Measurements from ENCODE around the gene SEPTIN7. TPM values are rescaled to one million over a fixed set of nuclear protein-coding genes. Genes with fewer than 3 reads are reported as not detected.

Gene SEPTIN7
- total and polyA plus RNA-seq, 8 donors: 74.3 to 214 (median 110) TPM

- H3K27me3 ChIP-seq: no peaks in the 10 kb centered on the region
- intact Hi-C loops (cut with DNase I; ENCODE audit: low total_unique reads): loop anchor here (10.0 kb wide), 1 partner anchor 97 kb away; no protein-coding TSS in a partner anchor
- no peak for TF ChIP-seq POLR2A (IDR thresholded peaks at IDR 0.05)
- peak in 3 of 7 experiments; percentile 23 to 47 (median 37) for TF ChIP-seq CTCF (IDR thresholded peaks at IDR 0.05)
- H3K36me3 ChIP-seq: no peaks in the 10 kb centered on the region
- 0 to 2% (median 0%) methylated on average over 43 to 68 of the region's 70 CpGs for WGBS, 5 donors
- H3K9me3 ChIP-seq: no peaks in the 10 kb centered on the region
- H3K4me3 ChIP-seq: peak overlapping the region; percentile 81 to 96 (median 86)
- peak overlapping the region; percentile 93 to 100 (median 98) for H3K27ac ChIP-seq
- DNase-seq: peak; percentile 68 to 90
- peaks cover 14 to 60% (median 46%) of the 10 kb centered on the region in 4 donors for H3K4me1 ChIP-seq
These were observed 690 bp downstream of the SEPTIN7 start for GRCh38 chr7:35801392-35802101.

- intact Hi-C loops (cut with DNase I; ENCODE audit: low total_unique reads): loop anchor here (10.0 kb wide), 1 partner anchor 97 kb away; no protein-coding TSS in a partner anchor
- Histone ChIP-seq H3K36me3 (no peaks in the 10 kb centered on the region), H3K27ac (peak overlapping the region; percentile 93 to 100 (median 98)), H3K9me3 (no peaks in the 10 kb centered on the region), H3K4me1 (peaks cover 14 to 65% (median 48%) of the 10 kb centered on the region in 4 donors), H3K4me3 (peak overlapping the region; percentile 81 to 96 (median 86)), H3K27me3 (no peaks in the 10 kb centered on the region)
- TF ChIP-seq POLR2A (IDR thresholded peaks at IDR 0.05) (no peak), EP300 (IDR thresholded peaks at IDR 0.05) (no peak), CTCF (IDR thresholded peaks at IDR 0.05) (no peak), POLR2AphosphoS5 (IDR thresholded peaks at IDR 0.05) (no peak)
- DNase-seq: no peak
- WGBS, 5 donors: 0 to 1% (median 1%) methylated on average over 4 of the region's 4 CpGs
These were observed 1.2 kb downstream of the SEPTIN7 start for GRCh38 chr7:35802102-35802466.

GRCh38 chr7:35802649-35803048 is 1.8 kb downstream of the SEPTIN7 start:
- TF ChIP-seq EP300 (IDR thresholded peaks at IDR 0.05): no peak
- no peak for TF ChIP-seq CTCF (IDR thresholded peaks at IDR 0.05)
- TF ChIP-seq POLR2A (IDR thresholded peaks at IDR 0.05): no peak
- TF ChIP-seq POLR2AphosphoS5 (IDR thresholded peaks at IDR 0.05): no peak
- Histone ChIP-seq H3K4me3 (peak overlapping the region; percentile 81 to 96 (median 86)), H3K4me1 (peaks cover 14 to 69% (median 49%) of the 10 kb centered on the region in 4 donors), H3K36me3 (no peaks in the 10 kb centered on the region), H3K27me3 (no peaks in the 10 kb centered on the region), H3K9me3 (no peaks in the 10 kb centered on the region), H3K27ac (peak overlapping the region in 4 of 5 donors; percentile 97 to 100 (median 98))
- WGBS, 5 donors: 3 to 16% (median 4%) methylated on average over 3 of the region's 3 CpGs
- intact Hi-C loops (cut with DNase I; ENCODE audit: low total_unique reads): loop anchor here (10.0 kb wide), 1 partner anchor 98 kb away; no protein-coding TSS in a partner anchor
- DNase-seq: peak in 1 of 2 donors; percentile 30

- Histone ChIP-seq H3K27me3 (no peaks in the 10 kb centered on the region), H3K9me3 (no peaks in the 10 kb centered on the region), H3K36me3 (no peaks in the 10 kb centered on the region), H3K27ac (peak overlapping the region in 1 of 5 donors; percentile 4), H3K4me3 (no peak overlapping the region), H3K4me1 (peaks cover 14 to 79% (median 55%) of the 10 kb centered on the region in 4 donors)
- TF ChIP-seq CTCF (IDR thresholded peaks at IDR 0.05): no peak
- no peak for TF ChIP-seq EP300 (IDR thresholded peaks at IDR 0.05)
- no peak for TF ChIP-seq POLR2A (IDR thresholded peaks at IDR 0.05)
- no peak for TF ChIP-seq POLR2AphosphoS5 (IDR thresholded peaks at IDR 0.05)
- DNase-seq: no peak
- intact Hi-C loops (cut with DNase I; ENCODE audit: low total_unique reads): loop anchor here (10.0 kb wide), 1 partner anchor 100 kb away; no protein-coding TSS in a partner anchor
- WGBS, 5 donors: 90 to 95% (median 95%) methylated on average over 10 of the region's 10 CpGs
These were observed 3.5 kb downstream of the SEPTIN7 start for GRCh38 chr7:35804231-35804970.

Data from stomach (tissue), 9 donors.